A673 (cell line): ENCODE data around the gene HDGFL3. TPM values are rescaled to one million over a fixed set of nuclear protein-coding genes. Genes with fewer than 3 reads are reported as not detected.

Experiments
- BruUV-seq: library from RNA; stranded (reverse); fragments of 400-500 nt; replicated peaks from 2 replicates; lab custom pipeline; 2021; lab: Mats Ljungman, UMichigan
- CTCF ChIA-PET: fragments of 300-600 bp; sonication (Branson Sonifier 250); formaldehyde crosslinking; loops from one replicate; lab custom pipeline; 2022; ENCODE audit warnings: antibody characterized with exemption; lab: Charles Lee
- POLR2A ChIA-PET: fragments of 300-600 bp; sonication (Branson Sonifier 250); formaldehyde crosslinking; loops from one replicate; lab custom pipeline; 2022; ENCODE audit warnings: antibody characterized with exemption; ENCODE audit not compliant: low non-redundant PET; lab: Charles Lee
- DNase-seq: peaks from one replicate; pipeline ENCODE4 v3.0.0-alpha.2; 2015; ENCODE audit warnings: low spot score
- H3K27ac ChIP-seq: fragments of 200-600 bp; sonication (generic); 2 replicates; pipeline ENCODE4 v1.5.1; 2016; ENCODE audit warnings: mixed run types, low read depth, mild to moderate bottlenecking, mixed read lengths, antibody characterized with exemption, low read length; ENCODE audit not compliant: poor library complexity, severe bottlenecking
- H3K27me3 ChIP-seq: fragments of 200-600 bp; sonication (generic); replicated peaks from 2 replicates; pipeline ENCODE4 v1.6.1; 2017; ENCODE audit warnings: mixed run types, low read depth, mild to moderate bottlenecking, mixed read lengths, antibody characterized with exemption, low read length; ENCODE audit not compliant: insufficient read depth, poor library complexity
- H3K36me3 ChIP-seq: fragments of 200-600 bp; sonication (generic); 2 replicates; pipeline ENCODE4 v1.6.1; 2016; ENCODE audit warnings: mixed run types, mild to moderate bottlenecking, mixed read lengths, antibody characterized with exemption, low read length; ENCODE audit not compliant: insufficient read depth, poor library complexity, severe bottlenecking
- H3K4me1 ChIP-seq: fragments of 200-600 bp; sonication (generic); 2 replicates; pipeline ENCODE4 v1.6.1; 2017; ENCODE audit warnings: mixed run types, mild to moderate bottlenecking, mixed read lengths, antibody characterized with exemption, low read length; ENCODE audit not compliant: insufficient read depth, poor library complexity, severe bottlenecking
- H3K4me3 ChIP-seq: fragments of 200-600 bp; sonication (generic); 2 replicates; pipeline ENCODE4 v1.5.1; 2016; ENCODE audit warnings: low read depth, mixed run types, mild to moderate bottlenecking, mixed read lengths, low read length; ENCODE audit not compliant: poor library complexity, severe bottlenecking
- H3K9me3 ChIP-seq: fragments of 200-600 bp; sonication (generic); 2 replicates; pipeline ENCODE4 v1.6.1; 2016; ENCODE audit warnings: mixed run types, low read depth, mild to moderate bottlenecking, mixed read lengths, antibody characterized with exemption, low read length; ENCODE audit not compliant: poor library complexity, severe bottlenecking
- EZH2 ChIP-seq: fragments of 200-600 bp; sonication (generic); IDR thresholded peaks from 2 replicates; pipeline ENCODE4 v1.6.1; 2017; ENCODE audit warnings: borderline replicate concordance, low read depth, mild to moderate bottlenecking, mixed read lengths, antibody characterized with exemption, low read length; ENCODE audit not compliant: poor library complexity, severe bottlenecking
- intact Hi-C: fragments of 100-400 bp; cut with micrococcal nuclease; formaldehyde crosslinking; loops from one replicate; pipeline ENCODE4 v1.10.0; 2022; ENCODE audit not compliant: unreplicated experiment
- total RNA-seq: library from RNA; stranded (reverse); gene quantifications from 2 replicates; pipeline ENCODE4 v1.2.3, GENCODE V29; 2021
- TF ChIP-seq, protein P1 (sequence below): fragments of 300-800, 200-600 bp; sonication (generic); conservative IDR thresholded peaks from 2 replicates; pipeline ENCODE4 v1.5.1; 2017; ENCODE audit warnings: low read depth, mild to moderate bottlenecking, antibody characterized with exemption, low read length, moderate library complexity, mixed read lengths

The HDGFL3 gene
- total RNA-seq, 1 experiment from 2014 or later = 103 TPM

DNA sequence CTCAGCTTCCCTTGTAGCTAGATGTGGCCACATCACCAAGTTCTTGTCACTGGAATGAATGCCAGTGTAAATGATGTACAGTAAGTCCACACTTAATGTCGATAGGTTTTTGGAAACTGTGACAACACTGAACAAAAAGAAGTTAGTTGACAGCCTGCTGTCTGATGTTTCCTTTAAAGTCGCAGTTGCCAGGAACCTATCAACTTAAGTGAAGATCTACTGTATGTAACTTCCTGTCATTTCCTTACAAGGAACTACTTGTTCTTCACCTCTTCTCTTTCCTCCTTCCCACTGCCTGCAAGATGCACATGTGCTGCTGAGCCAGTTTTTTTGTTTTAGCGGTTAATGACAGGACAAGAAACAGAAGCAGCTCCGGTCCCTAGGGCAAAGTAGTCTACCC is 44.6 kb downstream of the HDGFL3 start:
- intact Hi-C loops = no loop called here
- CTCF ChIA-PET = no interaction called here
- no peak for TF ChIP-seq EZH2
- TF ChIP-seq, protein P1, sequence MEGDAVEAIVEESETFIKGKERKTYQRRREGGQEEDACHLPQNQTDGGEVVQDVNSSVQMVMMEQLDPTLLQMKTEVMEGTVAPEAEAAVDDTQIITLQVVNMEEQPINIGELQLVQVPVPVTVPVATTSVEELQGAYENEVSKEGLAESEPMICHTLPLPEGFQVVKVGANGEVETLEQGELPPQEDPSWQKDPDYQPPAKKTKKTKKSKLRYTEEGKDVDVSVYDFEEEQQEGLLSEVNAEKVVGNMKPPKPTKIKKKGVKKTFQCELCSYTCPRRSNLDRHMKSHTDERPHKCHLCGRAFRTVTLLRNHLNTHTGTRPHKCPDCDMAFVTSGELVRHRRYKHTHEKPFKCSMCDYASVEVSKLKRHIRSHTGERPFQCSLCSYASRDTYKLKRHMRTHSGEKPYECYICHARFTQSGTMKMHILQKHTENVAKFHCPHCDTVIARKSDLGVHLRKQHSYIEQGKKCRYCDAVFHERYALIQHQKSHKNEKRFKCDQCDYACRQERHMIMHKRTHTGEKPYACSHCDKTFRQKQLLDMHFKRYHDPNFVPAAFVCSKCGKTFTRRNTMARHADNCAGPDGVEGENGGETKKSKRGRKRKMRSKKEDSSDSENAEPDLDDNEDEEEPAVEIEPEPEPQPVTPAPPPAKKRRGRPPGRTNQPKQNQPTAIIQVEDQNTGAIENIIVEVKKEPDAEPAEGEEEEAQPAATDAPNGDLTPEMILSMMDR = no peak
- DNase-seq = no peak
- Histone ChIP-seq H3K4me3 (no peak overlapping the region), H3K9me3 (peaks cover 17% of the 10 kb centered on the region), H3K36me3 (no peaks in the 10 kb centered on the region), H3K27me3 (no peaks in the 10 kb centered on the region), H3K27ac (no peak overlapping the region), H3K4me1 (no peaks in the 10 kb centered on the region)
- POLR2A ChIA-PET = no interaction called here
- no TSS peak for BruUV-seq

DNA sequence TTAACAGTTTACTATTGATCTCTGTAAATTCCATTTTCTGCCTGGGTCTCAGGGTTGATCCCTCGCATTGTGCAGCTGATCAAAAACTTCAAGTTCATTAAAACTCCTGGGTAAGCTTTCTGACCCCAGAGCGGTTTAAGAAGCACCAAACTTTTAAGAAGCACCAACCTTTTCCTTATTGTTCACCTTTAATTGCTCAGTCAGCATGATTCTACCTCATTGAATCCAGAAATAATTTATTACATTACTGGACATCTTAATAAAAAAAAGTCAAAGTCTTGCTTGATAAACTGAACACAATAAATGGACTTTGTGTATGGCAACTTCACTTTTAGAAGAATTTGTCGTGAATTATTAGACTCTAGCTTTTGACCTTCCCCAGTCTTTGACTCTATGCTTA is 46.9 kb downstream of the HDGFL3 start:
- no peaks in the 10 kb centered on the region for H3K4me1 ChIP-seq
- ChIA-PET POLR2A (no interaction called here), CTCF (no interaction called here)
- peaks cover 1% of the 10 kb centered on the region for H3K9me3 ChIP-seq
- TF ChIP-seq, protein P1 = no peak
- TF ChIP-seq EZH2 = no peak
- peaks cover 3% of the 10 kb centered on the region for H3K36me3 ChIP-seq
- intact Hi-C loops = no loop called here
- no TSS peak for BruUV-seq
- no peak for DNase-seq
- no peak overlapping the region for H3K27ac ChIP-seq
- no peaks in the 10 kb centered on the region for H3K27me3 ChIP-seq
- no peak overlapping the region for H3K4me3 ChIP-seq

DNA sequence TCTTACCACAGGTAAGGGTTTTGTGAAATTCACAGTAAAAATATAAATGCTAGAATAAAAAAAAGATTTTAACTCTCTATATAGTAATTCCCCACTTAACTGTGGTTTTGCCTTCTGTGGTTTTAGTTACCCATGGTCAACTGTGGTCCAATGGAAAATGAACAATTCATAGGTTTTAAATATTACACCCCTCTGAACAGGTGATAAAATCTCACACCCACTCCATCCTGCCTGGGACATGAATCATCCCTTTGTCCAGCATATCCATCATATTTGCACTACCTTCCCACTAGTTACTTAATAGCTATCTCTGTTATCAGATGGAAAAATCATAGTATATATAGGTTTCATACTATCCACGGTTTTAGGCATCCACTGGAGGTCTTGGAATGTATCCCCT is 49.2 kb downstream of the HDGFL3 start:
- intact Hi-C loops = no loop called here
- BruUV-seq = no TSS peak
- no peaks in the 10 kb centered on the region for H3K27me3 ChIP-seq
- TF ChIP-seq, protein P1 = no peak
- no peak for TF ChIP-seq EZH2
- DNase-seq = no peak
- no peaks in the 10 kb centered on the region for H3K9me3 ChIP-seq
- no peaks in the 10 kb centered on the region for H3K4me1 ChIP-seq
- ChIA-PET CTCF (no interaction called here), POLR2A (no interaction called here)
- no peak overlapping the region for H3K4me3 ChIP-seq
- peaks cover 3% of the 10 kb centered on the region for H3K36me3 ChIP-seq
- no peak overlapping the region for H3K27ac ChIP-seq
